Tibial artery (tissue), 4 donors: ENCODE results near the gene TMEM258.

Experiments used
- DNase-seq, 2 donors: peaks; one replicate each; pipeline ENCODE4 v3.0.0-alpha.2; 2019
- H3K27ac ChIP-seq, 2 donors: fragments of 200-600 bp; sonication (generic) in 1 of 2; 1 replicate in 1 of 2; 2 replicates in 1 of 2; pipeline ENCODE4 v1.5.1; 2018 to 2019; ENCODE audit warnings: mild to moderate bottlenecking in 1 of 2
- H3K27me3 ChIP-seq, 2 donors: fragments of 200-600 bp; sonication (generic) in 1 of 2; one replicate each; pipeline versions ENCODE4 v1.5.1 to v1.6.0; 2016 to 2019
- H3K36me3 ChIP-seq, 3 donors: fragments of 200-600 bp; sonication (generic) in 2 of 3; one replicate each; pipeline ENCODE4 v1.5.1; 2016 to 2019; ENCODE audit warnings: mild to moderate bottlenecking in 2 of 3
- H3K4me1 ChIP-seq, 4 donors: fragments of 200-600 bp; sonication (generic) in 2 of 4; 1 replicate in 3 of 4; 2 replicates in 1 of 4; pipeline ENCODE4 v1.5.1; 2016 to 2019
- H3K4me3 ChIP-seq, 2 donors: fragments of 200-600 bp; sonication (generic) in 1 of 2; 1 replicate in 1 of 2; 2 replicates in 1 of 2; pipeline ENCODE4 v1.5.1; 2018 to 2019; ENCODE audit warnings: mild to moderate bottlenecking in 2 of 2
- H3K9me3 ChIP-seq, 3 donors: fragments of 200-600 bp; sonication (generic) in 1 of 3; one replicate each; pipeline ENCODE4 v1.5.1; 2016 to 2019
- CTCF ChIP-seq, 2 experiments: fragments of 200-600 bp in 1 of 2; fragments of 450-650 bp in 1 of 2; IDR thresholded peaks; one replicate each; pipeline ENCODE4 v1.5.1; 2017 to 2019; ENCODE audit warnings: antibody characterized with exemption in 2 of 2, mild to moderate bottlenecking in 1 of 2, moderate library complexity in 1 of 2
- intact Hi-C: fragments of 100-400 bp; cut with DNase I; formaldehyde crosslinking; loops from one replicate; pipeline ENCODE4 v1.15.0; 2023; ENCODE audit warnings: low total_unique reads

TMEM258 gene

GRCh38 chr11:61775606-61776554, 16.5 kb downstream of the TMEM258 start:
- intact Hi-C loops: no loop called here
- Histone ChIP-seq H3K27ac (no peak overlapping the region), H3K36me3 (no peaks in the 10 kb centered on the region), H3K9me3 (no peaks in the 10 kb centered on the region), H3K27me3 (peaks cover 0 to 7% of the 10 kb centered on the region in 2 donors), H3K4me3 (no peak overlapping the region), H3K4me1 (peaks cover 0 to 11% (median 8%) of the 10 kb centered on the region in 4 donors)
- TF ChIP-seq CTCF (IDR thresholded peaks at IDR 0.05): no peak
- no peak for DNase-seq

- intact Hi-C loops: no loop called here
- no peak for DNase-seq
- Histone ChIP-seq H3K4me1 (peaks cover 0 to 11% (median 8%) of the 10 kb centered on the region in 4 donors), H3K9me3 (no peaks in the 10 kb centered on the region), H3K36me3 (no peaks in the 10 kb centered on the region), H3K27me3 (peaks cover 0 to 7% of the 10 kb centered on the region in 2 donors), H3K4me3 (no peak overlapping the region), H3K27ac (no peak overlapping the region)
- TF ChIP-seq CTCF (IDR thresholded peaks at IDR 0.05): no peak
Observed at GRCh38 chr11:61775106-61775505, 17.3 kb downstream of the TMEM258 start.

- DNase-seq: no peak
- H3K27me3 ChIP-seq: peaks cover 0 to 10% of the 10 kb centered on the region in 2 donors
- TF ChIP-seq CTCF (IDR thresholded peaks at IDR 0.05): no peak
- H3K4me3 ChIP-seq: no peak overlapping the region
- H3K36me3 ChIP-seq: no peaks in the 10 kb centered on the region
- intact Hi-C loops: no loop called here
- no peaks in the 10 kb centered on the region for H3K9me3 ChIP-seq
- H3K27ac ChIP-seq: no peak overlapping the region
- peaks cover 0 to 11% (median 8%) of the 10 kb centered on the region in 4 donors for H3K4me1 ChIP-seq
Observed at GRCh38 chr11:61774411-61774810, 18.0 kb downstream of the TMEM258 start.

- TF ChIP-seq CTCF (IDR thresholded peaks at IDR 0.05): no peak
- H3K36me3 ChIP-seq: no peaks in the 10 kb centered on the region
Observed at GRCh38 chr11:61773809-61774208, 18.6 kb downstream of the TMEM258 start.

GRCh38 chr11:61773356-61773755, 19.0 kb downstream of the TMEM258 start:
- Histone ChIP-seq H3K36me3 (no peaks in the 10 kb centered on the region), H3K27ac (no peak overlapping the region), H3K4me3 (no peak overlapping the region), H3K27me3 (peaks cover 0 to 15% of the 10 kb centered on the region in 2 donors), H3K4me1 (peaks cover 0 to 11% (median 8%) of the 10 kb centered on the region in 4 donors), H3K9me3 (no peaks in the 10 kb centered on the region)
- TF ChIP-seq CTCF (IDR thresholded peaks at IDR 0.05): no peak
- intact Hi-C loops: no loop called here
- DNase-seq: no peak

More at GRCh38 chr11:61773809-61774208, 18.6 kb downstream of the TMEM258 start:
- Histone ChIP-seq H3K9me3 (no peaks in the 10 kb centered on the region), H3K4me1 (peaks cover 0 to 11% (median 8%) of the 10 kb centered on the region in 4 donors), H3K4me3 (no peak overlapping the region), H3K27ac (no peak overlapping the region), H3K27me3 (peaks cover 0 to 15% of the 10 kb centered on the region in 2 donors)
- intact Hi-C loops: no loop called here
- no peak for DNase-seq
